H1 (cell line): ENCODE measurements around the gene TMEM41A. TPM values are rescaled to one million over a fixed set of nuclear protein-coding genes. Genes with fewer than 3 reads are reported as not detected.

ENCODE experiments used
- BCL11A ChIP-seq, 2 experiments: IDR thresholded peaks; one replicate each; pipeline ENCODE4 v1.6.1; 2011; ENCODE audit warnings: low read depth in 2 of 2, low read length in 2 of 2, mild to moderate bottlenecking in 2 of 2
- CHD1 ChIP-seq: IDR thresholded peaks from 2 replicates; pipeline ENCODE4 v1.6.1; 2012; ENCODE audit warnings: low read depth, low read length, improper control_type of control experiment
- NRF1 ChIP-seq: IDR thresholded peaks from 2 replicates; pipeline ENCODE4 v1.6.1; 2011; ENCODE audit warnings: mild to moderate bottlenecking, low read depth, low read length, improper control_type of control experiment
- RXRA ChIP-seq: IDR thresholded peaks from 2 replicates; pipeline ENCODE4 v1.6.1; 2011; ENCODE audit warnings: low read depth, mild to moderate bottlenecking, low read length, moderate library complexity; ENCODE audit not compliant: insufficient read depth
- polyA plus RNA-seq, 7 experiments: library from polyadenylated mRNA; depleted of rRNA in 3 of 7; stranded (reverse) in 5 of 7; unstranded in 2 of 7; fragments of >200 nt in 5 of 7; fragments of 200-250 nt in 2 of 7; gene quantifications; 1 replicate in 5 of 7; 2 replicates in 1 of 7; 4 replicates in 1 of 7; pipeline versions ENCODE4 v1.2.1 to v1.2.3, GENCODE V29; 2011 to 2013; ENCODE audit warnings: missing spikeins in 2 of 7, mixed read lengths in 2 of 7
- total RNA-seq: library from RNA; stranded (reverse); fragmentation: NEBNext Ultra II Directional; extraction: Animal tissue kit (Norgen Biotek cat#: 25700); gene quantifications from 2 replicates; pipeline ENCODE4 v1.2.1, GENCODE V29; 2021

Gene TMEM41A
- total and polyA plus RNA-seq, 2 of the 8 experiments (the other 6 are each of a cell fraction or from before 2014, with no cell fraction given), result 14.1 to 17.5 TPM

DNA sequence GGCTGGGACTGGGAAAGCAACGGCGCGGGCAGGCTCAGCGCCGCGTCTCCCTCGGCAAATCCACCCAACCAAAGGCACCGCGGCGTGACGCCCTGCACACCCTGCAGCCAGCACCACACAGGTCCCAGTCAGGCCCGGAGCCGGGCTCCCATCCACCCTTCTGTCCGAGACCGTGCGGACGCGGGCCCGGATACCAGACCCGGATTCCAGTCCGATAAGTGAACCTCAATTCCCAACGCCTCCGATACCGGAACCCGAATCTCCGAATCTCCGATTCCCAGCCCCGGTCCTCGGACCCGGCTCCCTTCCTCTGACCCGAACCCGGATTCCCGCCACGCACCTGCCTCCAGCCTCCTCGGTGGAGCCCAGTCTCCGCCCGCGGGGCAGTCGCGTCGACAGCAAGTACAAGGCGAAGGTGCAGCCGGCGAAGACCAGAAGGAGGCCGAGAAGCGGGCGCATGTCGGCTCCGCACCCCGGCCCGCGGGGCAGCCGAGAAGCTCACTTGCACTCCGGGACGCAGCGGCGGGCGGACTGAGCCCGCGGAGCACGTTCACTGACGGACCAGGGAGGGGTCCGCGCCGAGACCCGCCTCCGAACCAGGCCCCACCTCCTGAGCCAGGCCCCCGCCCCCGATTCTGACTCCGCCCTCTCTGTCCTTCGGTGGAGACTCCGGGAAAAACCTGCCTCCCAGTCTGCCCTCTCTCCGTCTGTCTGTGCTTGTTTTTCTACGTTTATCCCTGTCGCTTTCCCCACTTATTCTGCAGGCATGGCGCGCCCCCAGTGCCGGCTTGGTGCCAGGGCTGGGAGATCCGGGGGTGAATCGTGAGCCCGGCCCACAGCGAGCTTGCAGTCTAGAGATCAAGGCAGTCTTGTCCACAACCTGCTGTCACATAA, at the start of gene TMEM41A (continued):
- TF ChIP-seq NRF1, result no peak
- TF ChIP-seq CHD1, result no peak
- TF ChIP-seq BCL11A (IDR thresholded peaks at IDR 0.05; ENCODE audit: low read depth in 2 of 2, low read length in 2 of 2), result no peak
- TF ChIP-seq RXRA, result 0 out of 2 replicates have a peak, but pooled peaks have one; percentile 58
